Calu3 (cell line): Measurements from ENCODE around the gene LTB. TPM values are rescaled to one million over a fixed set of nuclear protein-coding genes. Genes with fewer than 3 reads are reported as not detected.

Source experiments
- BruUV-seq: library from RNA; stranded (reverse); fragments of 400-500 nt; replicated peaks from 2 replicates; lab custom pipeline; 2021; lab: Mats Ljungman, UMichigan
- CTCF ChIA-PET: fragments of 300-600 bp; sonication (Branson Sonifier 250); formaldehyde crosslinking; loops from one replicate; lab custom pipeline; 2022; ENCODE audit warnings: antibody characterized with exemption; lab: Charles Lee
- DNase-seq: peaks from one replicate; pipeline ENCODE4 v3.0.0; 2022
- H3K27ac Mint-ChIP-seq: one replicate; pipeline ENCODE4 v1.8.0; 2022; ENCODE audit warnings: mixed read lengths; ENCODE audit not compliant: unreplicated experiment
- H3K27me3 Mint-ChIP-seq: one replicate; pipeline ENCODE4 v1.8.0; 2022; ENCODE audit warnings: mixed read lengths; ENCODE audit not compliant: unreplicated experiment
- H3K36me3 Mint-ChIP-seq: one replicate; pipeline ENCODE4 v1.8.0; 2022; ENCODE audit warnings: mild to moderate bottlenecking, moderate library complexity, mixed read lengths; ENCODE audit not compliant: insufficient read depth, unreplicated experiment
- H3K4me1 Mint-ChIP-seq: one replicate; pipeline ENCODE4 v1.8.0; 2022; ENCODE audit warnings: mild to moderate bottlenecking, low read depth, mixed read lengths; ENCODE audit not compliant: unreplicated experiment
- H3K4me3 Mint-ChIP-seq: one replicate; pipeline ENCODE4 v1.8.0; 2022; ENCODE audit warnings: mild to moderate bottlenecking, low read depth, moderate library complexity, mixed read lengths; ENCODE audit not compliant: unreplicated experiment
- H3K9me3 Mint-ChIP-seq: one replicate; pipeline ENCODE4 v1.8.0; 2022; ENCODE audit warnings: low read depth, mixed read lengths; ENCODE audit not compliant: unreplicated experiment
- intact Hi-C: fragments of 100-400 bp; cut with micrococcal nuclease; formaldehyde crosslinking; loops from one replicate; pipeline ENCODE4 v1.10.0; 2022; ENCODE audit not compliant: unreplicated experiment
- total RNA-seq: library from RNA; stranded (reverse); gene quantifications from 2 replicates; pipeline ENCODE4 v1.2.3, GENCODE V29; 2022
- TF ChIP-seq, protein P1 (sequence below): fragments of 200-600 bp; IDR thresholded peaks from one replicate; pipeline ENCODE4 v1.8.0; 2022; ENCODE audit warnings: antibody characterized with exemption; ENCODE audit not compliant: unreplicated experiment

Gene LTB
- total RNA-seq, 1 experiment from 2014 or later, result 1.4 TPM

- BruUV-seq, result no TSS peak
- TF ChIP-seq, protein P1, sequence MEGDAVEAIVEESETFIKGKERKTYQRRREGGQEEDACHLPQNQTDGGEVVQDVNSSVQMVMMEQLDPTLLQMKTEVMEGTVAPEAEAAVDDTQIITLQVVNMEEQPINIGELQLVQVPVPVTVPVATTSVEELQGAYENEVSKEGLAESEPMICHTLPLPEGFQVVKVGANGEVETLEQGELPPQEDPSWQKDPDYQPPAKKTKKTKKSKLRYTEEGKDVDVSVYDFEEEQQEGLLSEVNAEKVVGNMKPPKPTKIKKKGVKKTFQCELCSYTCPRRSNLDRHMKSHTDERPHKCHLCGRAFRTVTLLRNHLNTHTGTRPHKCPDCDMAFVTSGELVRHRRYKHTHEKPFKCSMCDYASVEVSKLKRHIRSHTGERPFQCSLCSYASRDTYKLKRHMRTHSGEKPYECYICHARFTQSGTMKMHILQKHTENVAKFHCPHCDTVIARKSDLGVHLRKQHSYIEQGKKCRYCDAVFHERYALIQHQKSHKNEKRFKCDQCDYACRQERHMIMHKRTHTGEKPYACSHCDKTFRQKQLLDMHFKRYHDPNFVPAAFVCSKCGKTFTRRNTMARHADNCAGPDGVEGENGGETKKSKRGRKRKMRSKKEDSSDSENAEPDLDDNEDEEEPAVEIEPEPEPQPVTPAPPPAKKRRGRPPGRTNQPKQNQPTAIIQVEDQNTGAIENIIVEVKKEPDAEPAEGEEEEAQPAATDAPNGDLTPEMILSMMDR, result no peak
- CTCF ChIA-PET, result interaction anchor here (1.4 to 2.3 kb wide), 4 partner anchors 17 to 82 kb away, joined by 3 to 34 read pairs (median 6); partner anchors contain the start of genes DDX39B and MICB
- intact Hi-C loops, result no loop called here
- DNase-seq, result no peak
- Mint-ChIP-seq H3K36me3 (peaks cover 13% of the 10 kb centered on the region), H3K9me3 (no peaks in the 10 kb centered on the region), H3K27ac (peak overlapping the region; percentile 43), H3K4me3 (peak overlapping the region; percentile 91), H3K4me1 (peaks cover 26% of the 10 kb centered on the region), H3K27me3 (peaks cover 38% of the 10 kb centered on the region)
Measured at GRCh38 chr6:31580438-31580740, 1.8 kb downstream of the LTB start.

GRCh38 chr6:31579546-31580437 lies 2.4 kb downstream of the LTB start:
- H3K36me3 Mint-ChIP-seq, result peaks cover 13% of the 10 kb centered on the region
- H3K4me1 Mint-ChIP-seq, result peaks cover 26% of the 10 kb centered on the region
- BruUV-seq, result no TSS peak
- intact Hi-C loops, result no loop called here
- no peak for DNase-seq
- TF ChIP-seq, protein P1, result no peak
- peaks cover 44% of the 10 kb centered on the region for H3K27me3 Mint-ChIP-seq
- H3K27ac Mint-ChIP-seq, result no peak overlapping the region
- CTCF ChIA-PET, result interaction anchor here (1.4 to 2.3 kb wide), 4 partner anchors 18 to 82 kb away, joined by 3 to 34 read pairs (median 6); partner anchors contain the start of genes DDX39B and MICB
- peak overlapping the region; percentile 91 for H3K4me3 Mint-ChIP-seq
- no peaks in the 10 kb centered on the region for H3K9me3 Mint-ChIP-seq

DNA sequence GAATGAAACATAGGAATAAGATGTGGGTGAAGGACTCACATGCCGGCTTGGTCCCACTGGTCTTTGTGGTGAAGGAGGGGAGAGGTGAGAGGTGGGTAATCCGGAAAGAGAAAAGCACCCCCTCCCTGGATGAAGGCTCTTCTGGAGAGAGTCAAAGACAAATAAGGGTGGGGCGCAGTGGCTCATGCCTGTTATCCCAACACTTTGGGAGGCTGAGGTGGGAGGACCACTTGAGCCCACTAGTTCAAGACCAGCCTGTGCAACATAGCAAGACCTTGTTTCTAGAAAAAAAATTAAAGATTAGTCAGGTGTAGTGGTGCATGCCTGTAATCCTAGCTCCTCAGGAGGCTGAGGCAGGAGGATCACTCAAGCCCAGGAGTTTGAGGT lies 3.1 kb downstream of the LTB start:
- no peak for DNase-seq
- H3K9me3 Mint-ChIP-seq, result no peaks in the 10 kb centered on the region
- no TSS peak for BruUV-seq
- intact Hi-C loops, result no loop called here
- H3K4me3 Mint-ChIP-seq, result no peak overlapping the region
- H3K36me3 Mint-ChIP-seq, result peaks cover 13% of the 10 kb centered on the region
- TF ChIP-seq, protein P1, result no peak
- H3K27ac Mint-ChIP-seq, result no peak overlapping the region
- peaks cover 26% of the 10 kb centered on the region for H3K4me1 Mint-ChIP-seq
- CTCF ChIA-PET, result interaction anchor here (1.2 to 2.3 kb wide), 2 partner anchors 18 to 33 kb away, joined by 4 to 34 read pairs; partner anchors contain the start of gene ATP6V1G2
- peaks cover 51% of the 10 kb centered on the region for H3K27me3 Mint-ChIP-seq

- no peak overlapping the region for H3K27ac Mint-ChIP-seq
- no peaks in the 10 kb centered on the region for H3K9me3 Mint-ChIP-seq
- no TSS peak for BruUV-seq
- peak; percentile 45 for DNase-seq
- TF ChIP-seq, protein P1, result no peak
- no peak overlapping the region for H3K4me3 Mint-ChIP-seq
- peaks cover 57% of the 10 kb centered on the region for H3K27me3 Mint-ChIP-seq
- CTCF ChIA-PET, result interaction anchor here (1.2 to 1.8 kb wide), 2 partner anchors 20 to 32 kb away, joined by 4 to 5 read pairs; partner anchors contain the start of gene ATP6V1G2
- H3K36me3 Mint-ChIP-seq, result peaks cover 13% of the 10 kb centered on the region
- intact Hi-C loops, result no loop called here
- peaks cover 26% of the 10 kb centered on the region for H3K4me1 Mint-ChIP-seq
Measured at GRCh38 chr6:31578184-31579118, 3.8 kb downstream of the LTB start.
